SK-N-SH treated with all-trans-retinoic acid at 6 μM for 48 hours (cell line): ENCODE results near the gene BSPRY.

Experiments
- ATAC-seq: fragments of 200-7000 bp; cut with Tn5 transposase; 3 replicates; pipeline ENCODE4 v1.9.1; 2020; ENCODE audit warnings: mild to moderate bottlenecking, moderate library complexity
- ARNTL ChIP-seq: fragments of 450-650 bp; formaldehyde crosslinking; IDR thresholded peaks from 2 replicates; pipeline ENCODE4 v1.5.0; 2020; ENCODE audit warnings: low read depth, mild to moderate bottlenecking, moderate library complexity, borderline replicate concordance
- BACH2 ChIP-seq: fragments of 250-450 bp; sonication (Bioruptor Pico); IDR thresholded peaks from 2 replicates; pipeline ENCODE4 v1.9.0; 2021; ENCODE audit warnings: mild to moderate bottlenecking, borderline replicate concordance
- CREB5 ChIP-seq: fragments of 250-450 bp; sonication (Bioruptor Pico); IDR thresholded peaks from 2 replicates; pipeline ENCODE4 v1.5.1; 2020; ENCODE audit warnings: low read depth, mild to moderate bottlenecking, moderate library complexity
- CSDC2 ChIP-seq: fragments of 250-450 bp; sonication (Bioruptor Pico); IDR thresholded peaks from 2 replicates; pipeline ENCODE4 v1.5.0; 2020; ENCODE audit warnings: mild to moderate bottlenecking, moderate library complexity
- CSRNP3 ChIP-seq: fragments of 250-450 bp; sonication (Bioruptor Pico); IDR thresholded peaks from 2 replicates; pipeline ENCODE4 v1.5.1; 2021; ENCODE audit warnings: mild to moderate bottlenecking, moderate library complexity
- ESRRG ChIP-seq: fragments of 250-450 bp; sonication (Bioruptor Pico); IDR thresholded peaks from 2 replicates; pipeline ENCODE4 v1.6.1; 2021; ENCODE audit warnings: mild to moderate bottlenecking
- GLIS3 ChIP-seq: fragments of 250-450 bp; sonication (Bioruptor Pico); IDR thresholded peaks from 2 replicates; pipeline ENCODE4 v1.5.0; 2020; ENCODE audit warnings: mild to moderate bottlenecking, moderate library complexity
- ISL1 ChIP-seq: fragments of 250-450 bp; sonication (Bioruptor Pico); IDR thresholded peaks from 2 replicates; pipeline ENCODE4 v2.1.2; 2022; ENCODE audit warnings: mild to moderate bottlenecking, moderate library complexity
- OSR1 ChIP-seq: fragments of 250-450 bp; sonication (Bioruptor Pico); IDR thresholded peaks from 2 replicates; pipeline ENCODE4 v1.8.0; 2022; ENCODE audit warnings: moderate library complexity, mild to moderate bottlenecking, inconsistent platforms
- PATZ1 ChIP-seq: fragments of 250-450 bp; sonication (Bioruptor Pico); IDR thresholded peaks from 2 replicates; pipeline ENCODE4 v1.8.0; 2020; ENCODE audit warnings: mild to moderate bottlenecking, moderate library complexity, borderline replicate concordance
- POU6F1 ChIP-seq: fragments of 250-450 bp; sonication (Bioruptor Pico); IDR thresholded peaks from 2 replicates; pipeline ENCODE4 v1.8.0; 2021; ENCODE audit warnings: low read depth, mild to moderate bottlenecking, moderate library complexity, borderline replicate concordance
- PPARA ChIP-seq: fragments of 250-450 bp; sonication (Bioruptor Pico); IDR thresholded peaks from 2 replicates; pipeline ENCODE4 v1.5.0; 2020; ENCODE audit warnings: mild to moderate bottlenecking, borderline replicate concordance
- RARB ChIP-seq: fragments of 250-450 bp; sonication (Bioruptor Pico); IDR thresholded peaks from 2 replicates; pipeline ENCODE4 v1.8.0; 2021; ENCODE audit warnings: mild to moderate bottlenecking, moderate library complexity
- SNAI2 ChIP-seq: fragments of 250-450 bp; sonication (Bioruptor Pico); IDR thresholded peaks from 2 replicates; pipeline ENCODE4 v1.5.0; 2020; ENCODE audit warnings: mild to moderate bottlenecking, moderate library complexity
- TCF4 ChIP-seq: fragments of 250-450 bp; sonication (Bioruptor Pico); IDR thresholded peaks from 2 replicates; pipeline ENCODE4 v1.8.0; 2021; ENCODE audit warnings: mild to moderate bottlenecking, moderate library complexity, borderline replicate concordance
- TOX ChIP-seq: fragments of 250-450 bp; sonication (Bioruptor Pico); IDR thresholded peaks from 2 replicates; pipeline ENCODE4 v1.8.0; 2021; ENCODE audit warnings: mild to moderate bottlenecking, moderate library complexity, borderline replicate concordance
- TSHZ2 ChIP-seq: fragments of 250-450 bp; sonication (Bioruptor Pico); IDR thresholded peaks from 2 replicates; pipeline ENCODE4 v1.5.0; 2020; ENCODE audit warnings: mild to moderate bottlenecking, moderate library complexity
- ZC3H10 ChIP-seq: fragments of 250-450 bp; sonication (Bioruptor Pico); IDR thresholded peaks from 2 replicates; pipeline ENCODE4 v1.5.1; 2021; ENCODE audit warnings: mild to moderate bottlenecking, moderate library complexity
- ZFP3 ChIP-seq: fragments of 250-450 bp; sonication (Bioruptor Pico); IDR thresholded peaks from 2 replicates; pipeline ENCODE4 v1.5.0; 2020; ENCODE audit warnings: mild to moderate bottlenecking, moderate library complexity
- ZFP30 ChIP-seq: fragments of 450-650 bp; formaldehyde crosslinking; IDR thresholded peaks from 2 replicates; pipeline ENCODE4 v1.5.0; 2022; ENCODE audit warnings: mild to moderate bottlenecking, moderate library complexity
- ZNF565 ChIP-seq: fragments of 450-650 bp; formaldehyde crosslinking; conservative IDR thresholded peaks from 2 replicates; pipeline ENCODE4 v1.5.0; 2020; ENCODE audit warnings: low read depth, mild to moderate bottlenecking, moderate library complexity
- ZNF70 ChIP-seq: fragments of 450-650 bp; formaldehyde crosslinking; IDR thresholded peaks from 2 replicates; pipeline ENCODE4 v1.5.0; 2020; ENCODE audit warnings: mild to moderate bottlenecking, moderate library complexity
- ZNF8 ChIP-seq: fragments of 450-650 bp; formaldehyde crosslinking; IDR thresholded peaks from 2 replicates; pipeline ENCODE4 v1.5.0; 2020; ENCODE audit warnings: mild to moderate bottlenecking, moderate library complexity

Gene BSPRY

GRCh38 chr9:113313261-113313660 lies 36.1 kb upstream of the BSPRY start:
- ATAC-seq: no peak
- TF ChIP-seq PATZ1 (no peak), ESRRG (CRISPR knock-in tag) (no peak), BACH2 (CRISPR knock-in tag) (no peak), ZNF8 (CRISPR knock-in tag) (no peak), GLIS3 (no peak), TOX (CRISPR knock-in tag) (no peak), ZFP3 (no peak), ISL1 (CRISPR knock-in tag) (no peak), PPARA (no peak), ARNTL (no peak), ZFP30 (CRISPR knock-in tag) (no peak), ZNF70 (CRISPR knock-in tag) (no peak), TCF4 (no peak), ZNF565 (no peak), CSDC2 (CRISPR knock-in tag) (no peak)
- TF ChIP-seq, all 23 proteins: peak for 0

- no peak for TF ChIP-seq ZNF565
- no peak for TF ChIP-seq CREB5
- TF ChIP-seq POU6F1: no peak
- no peak for TF ChIP-seq CSRNP3 (CRISPR knock-in tag)
- no peak for TF ChIP-seq CSDC2 (CRISPR knock-in tag)
- TF ChIP-seq PATZ1: no peak
- TF ChIP-seq PPARA: no peak
- TF ChIP-seq ZC3H10 (CRISPR knock-in tag): no peak
- no peak for TF ChIP-seq ZNF8 (CRISPR knock-in tag)
- no peak for TF ChIP-seq SNAI2 (CRISPR knock-in tag)
- TF ChIP-seq ZFP3: no peak
- TF ChIP-seq ZFP30 (CRISPR knock-in tag): no peak
- no peak for TF ChIP-seq RARB
- no peak for TF ChIP-seq ZNF70 (CRISPR knock-in tag)
- TF ChIP-seq OSR1: no peak
- no peak for TF ChIP-seq GLIS3
- TF ChIP-seq BACH2 (CRISPR knock-in tag): no peak
- TF ChIP-seq ESRRG (CRISPR knock-in tag): no peak
- TF ChIP-seq TOX (CRISPR knock-in tag): no peak
- ATAC-seq: no peak
These were observed 34.1 kb upstream of the BSPRY start for GRCh38 chr9:113315231-113315630.

GRCh38 chr9:113316030-113316429 lies 33.3 kb upstream of the BSPRY start:
- ATAC-seq: no peak
- TF ChIP-seq PPARA (no peak), TSHZ2 (CRISPR knock-in tag) (no peak), RARB (no peak), GLIS3 (no peak), CREB5 (no peak), TOX (CRISPR knock-in tag) (no peak), BACH2 (CRISPR knock-in tag) (no peak), ZNF565 (no peak), TCF4 (no peak), ISL1 (CRISPR knock-in tag) (no peak), ESRRG (CRISPR knock-in tag) (no peak), POU6F1 (no peak)
